Measurements from ENCODE around the gene SDK1. TPM values are rescaled to one million over a fixed set of nuclear protein-coding genes. Genes with fewer than 3 reads are reported as not detected.

The SDK1 gene
- total RNA-seq, 2 experiments from 2014 or later, result 0.10 to 0.17 TPM

DNA sequence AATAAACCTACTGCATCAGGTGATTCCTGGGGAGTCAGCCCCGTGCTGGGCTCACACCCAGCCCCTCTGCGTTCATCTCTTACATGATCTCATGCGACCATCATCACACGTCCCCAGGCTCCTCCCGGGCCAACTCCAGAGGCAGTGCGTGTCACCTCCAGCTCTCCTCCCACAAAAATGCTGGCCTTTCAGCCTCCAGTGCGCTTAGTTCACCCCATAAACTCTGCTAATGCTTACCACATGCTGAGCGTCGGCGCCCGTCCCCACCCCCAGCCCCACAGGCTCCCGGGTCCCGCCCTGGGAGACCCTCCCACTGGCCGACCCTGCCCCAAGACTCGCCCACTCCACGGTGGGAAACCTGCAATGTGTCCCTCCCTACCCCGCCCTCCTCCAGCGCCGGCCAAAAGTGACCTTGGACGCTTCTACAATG lies 816 bp upstream of the SDK1 start:
- Mint-ChIP-seq H3K27me3 (peaks cover 33% of the 10 kb centered on the region), H3K27ac (no peak overlapping the region), H3K36me3 (ENCODE audit: low read depth) (no peaks in the 10 kb centered on the region), H3K4me1 (peaks cover 10% of the 10 kb centered on the region), H3K9me3 (no peaks in the 10 kb centered on the region), H3K4me3 (peak overlapping the region; percentile 19)
- no peak for DNase-seq
- CTCF ChIA-PET, result interaction anchor here (0.6 to 1.8 kb wide), 5 partner anchors 11 to 534 kb away, joined by 3 to 4 read pairs (median 3); no protein-coding TSS in a partner anchor
- POLR2A ChIA-PET, result interaction anchor here (0.6 kb wide), 1 partner anchor 1476 kb away, joined by 4 read pairs; no protein-coding TSS in a partner anchor

- Mint-ChIP-seq H3K27ac (no peak overlapping the region), H3K4me1 (peaks cover 10% of the 10 kb centered on the region), H3K4me3 (no peak overlapping the region), H3K36me3 (ENCODE audit: low read depth) (no peaks in the 10 kb centered on the region), H3K9me3 (no peaks in the 10 kb centered on the region), H3K27me3 (peaks cover 39% of the 10 kb centered on the region)
- no peak for DNase-seq
- ChIA-PET POLR2A (no interaction called here), CTCF (interaction anchor here (0.7 to 1.3 kb wide), 4 partner anchors 13 to 408 kb away, joined by 3 to 6 read pairs (median 3); no protein-coding TSS in a partner anchor)
Measured at GRCh38 chr7:3301449-3301731, 338 bp downstream of the SDK1 start.

GRCh38 chr7:3301831-3302618 lies 973 bp downstream of the SDK1 start:
- peak overlapping the region; percentile 68 for H3K4me3 Mint-ChIP-seq
- H3K9me3 Mint-ChIP-seq, result no peaks in the 10 kb centered on the region
- peaks cover 10% of the 10 kb centered on the region for H3K4me1 Mint-ChIP-seq
- peaks cover 39% of the 10 kb centered on the region for H3K27me3 Mint-ChIP-seq
- H3K27ac Mint-ChIP-seq, result no peak overlapping the region
- no peaks in the 10 kb centered on the region for H3K36me3 Mint-ChIP-seq (ENCODE audit: low read depth)
- CTCF ChIA-PET, result interaction anchor here (0.6 to 0.7 kb wide), 2 partner anchors 379 to 603 kb away, joined by 3 read pairs; no protein-coding TSS in a partner anchor
- DNase-seq, result no peak
- POLR2A ChIA-PET, result no interaction called here

DNA sequence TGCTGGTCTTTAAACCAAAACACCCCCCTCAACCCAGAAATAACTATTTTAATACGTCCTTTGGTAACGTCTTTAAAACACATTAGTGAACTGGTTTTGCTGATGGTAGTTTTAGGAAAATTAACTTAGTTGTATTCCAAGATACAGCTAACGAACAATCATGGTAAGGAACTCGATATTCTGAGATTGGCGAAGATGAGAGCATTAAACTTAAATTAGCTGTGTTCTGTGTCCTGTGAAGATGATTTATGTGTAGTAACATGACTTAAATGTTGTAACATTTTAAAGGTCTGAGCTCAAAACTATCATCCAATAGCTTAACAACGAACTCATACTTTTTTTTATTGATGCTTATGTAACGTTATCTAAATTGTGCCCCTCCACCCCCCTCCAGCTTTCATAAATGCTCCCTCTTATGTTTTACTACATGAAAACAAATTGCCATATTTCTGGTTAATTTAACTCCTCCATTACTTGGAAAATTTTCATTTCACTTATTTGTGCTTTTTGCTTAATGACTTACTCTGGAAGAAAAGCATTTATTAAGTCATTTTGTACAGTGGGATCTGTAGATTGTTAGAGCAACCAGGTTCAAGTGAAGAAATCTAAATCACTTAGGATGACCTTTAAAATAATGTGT lies 1.7 kb downstream of the SDK1 start:
- ChIA-PET CTCF (interaction anchor here (0.6 kb wide), 2 partner anchors 300 to 602 kb away, joined by 3 read pairs; no protein-coding TSS in a partner anchor), POLR2A (no interaction called here)
- DNase-seq, result no peak
- Mint-ChIP-seq H3K9me3 (no peaks in the 10 kb centered on the region), H3K4me1 (peaks cover 10% of the 10 kb centered on the region), H3K27ac (no peak overlapping the region), H3K4me3 (peak overlapping the region; percentile 19), H3K36me3 (ENCODE audit: low read depth) (no peaks in the 10 kb centered on the region), H3K27me3 (peaks cover 39% of the 10 kb centered on the region)

DNA sequence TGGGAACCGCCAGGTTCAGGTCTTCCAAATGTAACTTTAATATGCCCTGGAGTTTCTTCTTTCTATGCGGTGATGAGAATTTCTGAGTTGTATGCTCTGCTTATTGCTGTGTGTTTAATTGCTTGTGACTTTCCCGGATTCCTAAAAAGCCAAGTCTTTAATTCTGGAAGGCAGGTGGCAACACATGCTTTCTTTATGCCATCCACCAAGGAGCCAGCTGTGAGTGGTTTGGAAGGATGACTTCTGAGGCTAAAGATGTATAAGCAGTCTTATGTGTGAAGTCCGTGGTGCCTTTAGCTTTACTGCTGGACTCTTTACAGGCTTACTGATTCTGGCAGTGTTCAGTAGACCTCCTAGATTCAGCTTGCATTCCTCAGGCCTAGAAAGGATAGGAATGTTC lies 3.1 kb downstream of the SDK1 start:
- Mint-ChIP-seq H3K4me3 (no peak overlapping the region), H3K27me3 (peaks cover 44% of the 10 kb centered on the region), H3K4me1 (peaks cover 10% of the 10 kb centered on the region), H3K27ac (no peak overlapping the region), H3K36me3 (ENCODE audit: low read depth) (no peaks in the 10 kb centered on the region), H3K9me3 (no peaks in the 10 kb centered on the region)
- DNase-seq, result no peak
- POLR2A ChIA-PET, result no interaction called here
- CTCF ChIA-PET, result interaction anchor here (0.6 kb wide), 1 partner anchor 417 kb away, joined by 4 read pairs; no protein-coding TSS in a partner anchor

GRCh38 chr7:3307435-3307834 lies 6.4 kb downstream of the SDK1 start:
- H3K27me3 Mint-ChIP-seq, result peaks cover 38% of the 10 kb centered on the region
- peaks cover 2% of the 10 kb centered on the region for H3K4me1 Mint-ChIP-seq
- CTCF ChIA-PET, result no interaction called here
- H3K36me3 Mint-ChIP-seq (ENCODE audit: low read depth), result no peaks in the 10 kb centered on the region
- no peak for DNase-seq
- no peak overlapping the region for H3K4me3 Mint-ChIP-seq
- POLR2A ChIA-PET, result no interaction called here
- H3K27ac Mint-ChIP-seq, result no peak overlapping the region
- no peaks in the 10 kb centered on the region for H3K9me3 Mint-ChIP-seq

DNA sequence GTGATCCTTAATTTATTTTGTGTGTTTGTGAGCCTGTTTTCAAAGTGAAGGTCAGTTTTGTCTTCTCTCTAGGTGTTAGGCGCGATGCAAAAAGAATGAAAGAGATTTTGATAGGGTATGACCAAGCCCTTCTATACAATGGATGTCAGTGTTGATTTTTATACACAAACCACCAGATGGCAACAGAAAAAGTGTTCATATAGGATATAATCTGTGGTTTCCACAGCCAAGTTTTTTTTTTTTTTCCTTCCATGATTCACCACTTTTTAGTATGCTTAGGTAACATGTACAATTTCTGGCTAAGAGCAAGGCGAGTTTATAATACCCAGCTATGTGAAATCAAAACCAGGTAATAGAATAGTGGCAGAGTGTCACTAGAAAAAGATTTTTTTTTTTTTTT lies 8.1 kb downstream of the SDK1 start:
- Mint-ChIP-seq H3K4me1 (no peaks in the 10 kb centered on the region), H3K27ac (no peak overlapping the region), H3K4me3 (no peak overlapping the region), H3K36me3 (ENCODE audit: low read depth) (no peaks in the 10 kb centered on the region), H3K27me3 (peaks cover 22% of the 10 kb centered on the region), H3K9me3 (no peaks in the 10 kb centered on the region)
- CTCF ChIA-PET, result no interaction called here
- DNase-seq, result no peak
- POLR2A ChIA-PET, result interaction anchor here (0.6 kb wide), 1 partner anchor 9 kb away, joined by 7 read pairs; no protein-coding TSS in a partner anchor

DNA sequence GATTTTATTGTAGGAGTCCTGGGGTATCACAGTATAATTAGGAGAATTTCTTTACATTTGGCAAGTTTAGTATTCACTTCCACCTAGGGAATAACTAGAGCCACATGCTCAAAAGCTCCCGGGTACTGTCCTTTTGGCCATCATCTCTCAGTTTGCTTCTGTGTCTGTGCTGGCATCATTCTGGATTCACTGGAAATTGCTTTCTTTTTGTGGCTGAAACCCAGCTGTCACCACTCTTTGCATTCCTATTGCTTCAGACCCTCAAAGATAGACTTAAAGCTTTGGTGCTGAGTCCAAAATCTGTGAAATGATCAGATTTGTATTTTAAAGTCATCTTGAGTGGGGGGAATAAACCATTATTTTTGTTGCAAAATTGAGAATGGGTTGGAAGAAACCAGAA lies 8.9 kb downstream of the SDK1 start:
- no peak overlapping the region for H3K4me3 Mint-ChIP-seq
- H3K27me3 Mint-ChIP-seq, result peaks cover 21% of the 10 kb centered on the region
- ChIA-PET CTCF (interaction anchor here (0.7 kb wide), 1 partner anchor 24 kb away, joined by 3 read pairs; no protein-coding TSS in a partner anchor), POLR2A (no interaction called here)
- H3K27ac Mint-ChIP-seq, result no peak overlapping the region
- H3K4me1 Mint-ChIP-seq, result no peaks in the 10 kb centered on the region
- H3K9me3 Mint-ChIP-seq, result no peaks in the 10 kb centered on the region
- DNase-seq, result no peak
- no peaks in the 10 kb centered on the region for H3K36me3 Mint-ChIP-seq (ENCODE audit: low read depth)

DNA sequence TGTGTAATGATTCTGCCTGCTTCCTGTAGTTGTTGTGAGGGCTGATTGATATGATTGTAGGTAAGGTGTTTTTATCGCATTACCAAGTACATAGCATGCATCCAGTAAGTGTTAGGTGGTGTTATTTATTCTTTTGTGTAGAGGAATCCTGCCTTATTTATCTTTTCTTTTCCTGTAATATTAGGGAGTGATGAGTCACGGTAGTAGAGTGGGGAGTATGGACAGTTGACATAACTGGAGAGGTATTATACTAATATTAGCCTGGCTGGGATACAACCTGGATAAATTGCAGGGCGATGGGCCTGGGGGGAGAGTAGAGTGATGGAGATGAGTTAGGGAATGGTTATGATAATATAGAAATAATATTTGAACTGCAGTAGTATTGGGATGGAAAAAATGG lies 9.8 kb downstream of the SDK1 start:
- Mint-ChIP-seq H3K4me3 (no peak overlapping the region), H3K36me3 (ENCODE audit: low read depth) (no peaks in the 10 kb centered on the region), H3K9me3 (no peaks in the 10 kb centered on the region), H3K4me1 (no peaks in the 10 kb centered on the region), H3K27me3 (peaks cover 18% of the 10 kb centered on the region), H3K27ac (no peak overlapping the region)
- no peak for DNase-seq
- ChIA-PET POLR2A (no interaction called here), CTCF (no interaction called here)

GRCh38 chr7:3312583-3312982 lies 11.5 kb downstream of the SDK1 start:
- Mint-ChIP-seq H3K36me3 (ENCODE audit: low read depth) (no peaks in the 10 kb centered on the region), H3K4me3 (no peak overlapping the region), H3K27ac (no peak overlapping the region), H3K4me1 (no peaks in the 10 kb centered on the region), H3K27me3 (peaks cover 14% of the 10 kb centered on the region), H3K9me3 (no peaks in the 10 kb centered on the region)
- POLR2A ChIA-PET, result no interaction called here
- no peak for DNase-seq
- CTCF ChIA-PET, result interaction anchor here (1.4 kb wide), 1 partner anchor 107 kb away, joined by 5 read pairs; no protein-coding TSS in a partner anchor

- peaks cover 3% of the 10 kb centered on the region for H3K27me3 Mint-ChIP-seq
- H3K4me3 Mint-ChIP-seq, result no peak overlapping the region
- no peaks in the 10 kb centered on the region for H3K36me3 Mint-ChIP-seq (ENCODE audit: low read depth)
- no peaks in the 10 kb centered on the region for H3K9me3 Mint-ChIP-seq
- DNase-seq, result no peak
- no peak overlapping the region for H3K27ac Mint-ChIP-seq
- POLR2A ChIA-PET, result no interaction called here
- CTCF ChIA-PET, result interaction anchor here (0.8 kb wide), 1 partner anchor 26 kb away, joined by 3 read pairs; no protein-coding TSS in a partner anchor
- H3K4me1 Mint-ChIP-seq, result no peaks in the 10 kb centered on the region
Measured at GRCh38 chr7:3318874-3319273, 17.8 kb downstream of the SDK1 start.

DNA sequence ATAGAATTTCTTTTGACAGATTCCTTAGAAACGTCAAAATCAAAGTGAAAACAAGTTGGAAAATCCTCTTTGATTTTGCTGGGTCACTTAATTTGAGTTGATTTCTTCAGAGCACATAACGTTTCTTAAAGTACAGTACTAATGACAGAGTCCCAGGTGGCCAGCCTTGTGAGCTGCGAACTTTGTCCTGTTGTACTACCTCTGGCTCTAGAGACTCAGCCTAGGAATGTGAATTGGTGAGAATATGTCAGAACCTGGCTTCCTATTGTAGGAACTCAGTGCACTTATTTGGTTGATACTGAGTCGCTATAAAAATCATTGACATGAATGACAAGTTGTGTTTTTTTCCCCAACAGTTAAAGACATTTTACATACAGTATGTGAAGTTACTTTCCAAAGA lies 20.2 kb downstream of the SDK1 start:
- no peak overlapping the region for H3K27ac Mint-ChIP-seq
- peaks cover 3% of the 10 kb centered on the region for H3K27me3 Mint-ChIP-seq
- no peaks in the 10 kb centered on the region for H3K4me1 Mint-ChIP-seq
- no peaks in the 10 kb centered on the region for H3K36me3 Mint-ChIP-seq (ENCODE audit: low read depth)
- H3K4me3 Mint-ChIP-seq, result no peak overlapping the region
- CTCF ChIA-PET, result interaction anchor here (0.6 to 1.7 kb wide), 2 partner anchors 20 to 169 kb away, joined by 5 to 6 read pairs; partner anchors contain the start of gene SDK1
- POLR2A ChIA-PET, result no interaction called here
- no peak for DNase-seq
- no peaks in the 10 kb centered on the region for H3K9me3 Mint-ChIP-seq

DNA sequence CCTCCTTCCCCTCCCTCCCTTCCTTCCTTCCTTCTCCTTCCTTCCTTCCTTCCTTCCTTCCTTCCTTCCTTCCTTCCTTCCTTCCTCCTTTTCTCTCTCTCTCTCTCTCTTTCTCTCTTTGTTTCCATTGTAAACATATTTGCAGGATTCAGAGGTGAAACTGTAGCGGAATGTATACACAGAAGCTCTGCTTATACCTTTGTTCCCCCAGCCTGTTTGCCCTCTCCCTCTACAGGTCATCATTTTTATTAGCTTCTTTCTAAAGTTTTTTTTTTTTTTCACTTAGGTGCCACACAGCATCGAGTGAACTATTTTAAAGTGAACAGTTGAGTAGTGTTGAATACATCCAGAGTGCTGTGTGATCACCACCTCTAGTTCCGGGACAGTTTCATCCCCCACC lies 20.7 kb downstream of the SDK1 start:
- POLR2A ChIA-PET, result no interaction called here
- Mint-ChIP-seq H3K27ac (no peak overlapping the region), H3K4me3 (no peak overlapping the region), H3K4me1 (no peaks in the 10 kb centered on the region), H3K9me3 (no peaks in the 10 kb centered on the region), H3K36me3 (ENCODE audit: low read depth) (no peaks in the 10 kb centered on the region), H3K27me3 (peaks cover 3% of the 10 kb centered on the region)
- DNase-seq, result no peak
- CTCF ChIA-PET, result interaction anchor here (0.6 kb wide), 1 partner anchor 169 kb away, joined by 5 read pairs; no protein-coding TSS in a partner anchor

Measured in activated CD4-positive, alpha-beta T cell treated with anti-CD3 and anti-CD28 coated beads, Interleukin-2, amount 10 ng/mL, durations not matched to agents 7 days and 5 days (primary cell).